Stimulated activated CD4-positive, alpha-beta T cell treated with anti-CD3 and anti-CD28 coated beads, Interleukin-2, amount 100 ng/mL, for 4 hours (primary cell): ENCODE data around the gene NEK10.
"Not testable (repeated sequence)": the region's sequence is repeated elsewhere in the genome, so short reads cannot be mapped to it uniquely, and the experiment has no call there.

Experiments
- DNase-seq: peaks from one replicate; pipeline ENCODE4 v3.0.0-alpha.2; 2020; ENCODE audit warnings: low read depth

The NEK10 gene

GRCh38 chr3:27368831-27369607 lies at the start of gene NEK10:
Gene NEK10, minus strand, starts transcription at chr3:27369383. Its CDS starts 16,501 bp downstream, at chr3:27352882.
- DNase-seq, result peak; percentile 83

- DNase-seq, result no peak
These were observed 46.0 kb upstream of the NEK10 start for GRCh38 chr3:27415202-27415601.

- DNase-seq, result no peak
These were observed 23.9 kb upstream of the NEK10 start for GRCh38 chr3:27392950-27393679.

GRCh38 chr3:27392414-27392813 lies 23.2 kb upstream of the NEK10 start:
- not testable (repeated sequence) for DNase-seq

GRCh38 chr3:27391796-27392195 lies 22.6 kb upstream of the NEK10 start:
- no peak for DNase-seq

GRCh38 chr3:27387625-27388024 lies 18.4 kb upstream of the NEK10 start:
- DNase-seq, result no peak

- DNase-seq, result no peak
These were observed 16.3 kb upstream of the NEK10 start for GRCh38 chr3:27385504-27385903.

- DNase-seq, result no peak
These were observed 15.0 kb upstream of the NEK10 start for GRCh38 chr3:27384191-27384590.

- no peak for DNase-seq
These were observed 11.5 kb upstream of the NEK10 start for GRCh38 chr3:27380433-27381357.

GRCh38 chr3:27378331-27378730 lies 9.1 kb upstream of the NEK10 start:
- DNase-seq, result no peak

GRCh38 chr3:27376109-27376772 lies 7.1 kb upstream of the NEK10 start:
- no peak for DNase-seq

GRCh38 chr3:27366062-27366591 lies 3.1 kb downstream of the NEK10 start:
- DNase-seq, result no peak

- no peak for DNase-seq
These were observed 8.8 kb downstream of the NEK10 start for GRCh38 chr3:27360113-27361078.

GRCh38 chr3:27358372-27358771 lies 10.8 kb downstream of the NEK10 start:
- DNase-seq, result no peak

GRCh38 chr3:27357665-27358258 lies 11.4 kb downstream of the NEK10 start:
- DNase-seq, result peak; percentile 27

GRCh38 chr3:27356976-27357375 lies 12.2 kb downstream of the NEK10 start:
- DNase-seq, result no peak

- no peak for DNase-seq
These were observed 14.5 kb downstream of the NEK10 start for GRCh38 chr3:27354588-27355203.

- DNase-seq, result no peak
These were observed 15.0 kb downstream of the NEK10 start for GRCh38 chr3:27354161-27354560.

- no peak for DNase-seq
These were observed 16.0 kb downstream of the NEK10 start for GRCh38 chr3:27353221-27353620.
